Suprapubic skin (tissue), 4 donors: ENCODE results near the gene SLC51B.

Experiments used
- POLR2A ChIP-seq, 2 donors: fragments of 450-650 bp; IDR thresholded peaks; one replicate each; pipeline ENCODE4 v1.6.1; 2017; ENCODE audit warnings: antibody characterized with exemption in 2 of 2, mild to moderate bottlenecking in 2 of 2, moderate library complexity in 2 of 2
- POLR2AphosphoS5 ChIP-seq, 3 donors: sonication (generic); formaldehyde crosslinking; IDR thresholded peaks; one replicate each; pipeline ENCODE4 v1.6.1; 2017; ENCODE audit warnings: antibody characterized with exemption in 3 of 3
- TF ChIP-seq, protein P1 (sequence below), 2 donors: fragments of 200-600 bp in 1 of 2; fragments of 450-650 bp in 1 of 2; sonication (generic) in 1 of 2; IDR thresholded peaks; one replicate each; pipeline ENCODE4 v1.5.1; 2016 to 2019; ENCODE audit warnings: antibody characterized with exemption in 2 of 2, mild to moderate bottlenecking in 1 of 2, moderate library complexity in 1 of 2

DNA sequence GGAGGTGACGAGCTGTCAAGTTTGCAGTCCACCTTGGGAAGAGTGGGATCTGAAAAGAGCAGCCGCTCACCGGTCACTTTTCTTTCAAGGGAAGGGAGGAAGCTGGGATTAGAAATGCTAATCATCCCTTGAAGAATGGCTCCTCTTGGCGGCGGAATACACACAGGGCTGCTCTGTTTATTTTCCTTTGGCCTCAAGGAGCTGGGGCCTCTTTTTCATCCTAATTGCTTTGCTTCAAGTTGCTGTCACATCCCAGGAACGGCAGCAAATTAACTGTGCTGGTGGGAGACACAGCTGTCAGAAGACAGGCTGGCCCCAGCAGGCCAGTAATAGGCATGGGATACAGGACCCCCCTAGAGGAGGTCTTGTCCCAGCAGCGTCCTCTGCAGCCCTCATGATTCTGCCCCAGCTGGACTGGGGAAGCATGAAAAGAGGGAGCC lies 38.1 kb downstream of the SLC51B start:
- TF ChIP-seq, protein P1, sequence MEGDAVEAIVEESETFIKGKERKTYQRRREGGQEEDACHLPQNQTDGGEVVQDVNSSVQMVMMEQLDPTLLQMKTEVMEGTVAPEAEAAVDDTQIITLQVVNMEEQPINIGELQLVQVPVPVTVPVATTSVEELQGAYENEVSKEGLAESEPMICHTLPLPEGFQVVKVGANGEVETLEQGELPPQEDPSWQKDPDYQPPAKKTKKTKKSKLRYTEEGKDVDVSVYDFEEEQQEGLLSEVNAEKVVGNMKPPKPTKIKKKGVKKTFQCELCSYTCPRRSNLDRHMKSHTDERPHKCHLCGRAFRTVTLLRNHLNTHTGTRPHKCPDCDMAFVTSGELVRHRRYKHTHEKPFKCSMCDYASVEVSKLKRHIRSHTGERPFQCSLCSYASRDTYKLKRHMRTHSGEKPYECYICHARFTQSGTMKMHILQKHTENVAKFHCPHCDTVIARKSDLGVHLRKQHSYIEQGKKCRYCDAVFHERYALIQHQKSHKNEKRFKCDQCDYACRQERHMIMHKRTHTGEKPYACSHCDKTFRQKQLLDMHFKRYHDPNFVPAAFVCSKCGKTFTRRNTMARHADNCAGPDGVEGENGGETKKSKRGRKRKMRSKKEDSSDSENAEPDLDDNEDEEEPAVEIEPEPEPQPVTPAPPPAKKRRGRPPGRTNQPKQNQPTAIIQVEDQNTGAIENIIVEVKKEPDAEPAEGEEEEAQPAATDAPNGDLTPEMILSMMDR (IDR thresholded peaks at IDR 0.05): no peak
- no peak for TF ChIP-seq POLR2A (IDR thresholded peaks at IDR 0.05)
- no peak for TF ChIP-seq POLR2AphosphoS5 (IDR thresholded peaks at IDR 0.05)
